Activated T-helper 1 cell treated with anti-CD3 and anti-CD28 coated beads, Interleukin-2, amount 50 U/mL, for 16 hours (primary cell): Measurements from ENCODE around the gene AMBRA1.

Source experiments
- DNase-seq, 2 donors: peaks; one replicate each; pipeline ENCODE4 v3.0.0-alpha.2; 2020; ENCODE audit warnings: low read depth in 1 of 2, low spot score in 1 of 2

AMBRA1 gene

DNA sequence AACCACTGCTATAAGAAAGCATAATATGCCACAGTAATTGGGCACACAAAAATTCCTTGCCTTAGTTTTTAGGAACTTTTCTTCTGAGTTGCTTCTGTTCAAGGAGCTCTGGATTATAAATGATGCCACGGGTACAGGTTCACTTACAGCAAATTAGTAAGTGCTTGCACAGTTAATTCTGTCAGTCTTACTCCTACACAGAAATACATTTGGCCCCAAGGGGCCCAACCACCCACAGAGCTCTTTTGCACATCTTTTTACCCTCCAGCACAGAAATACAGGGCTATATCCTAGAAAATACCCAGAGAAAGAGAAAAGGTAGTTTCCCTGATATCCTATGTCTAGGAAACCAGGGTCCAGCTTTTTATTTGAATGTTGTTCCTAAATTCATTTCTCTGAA is 115.6 kb downstream of the AMBRA1 start:
- DNase-seq, result no peak

DNA sequence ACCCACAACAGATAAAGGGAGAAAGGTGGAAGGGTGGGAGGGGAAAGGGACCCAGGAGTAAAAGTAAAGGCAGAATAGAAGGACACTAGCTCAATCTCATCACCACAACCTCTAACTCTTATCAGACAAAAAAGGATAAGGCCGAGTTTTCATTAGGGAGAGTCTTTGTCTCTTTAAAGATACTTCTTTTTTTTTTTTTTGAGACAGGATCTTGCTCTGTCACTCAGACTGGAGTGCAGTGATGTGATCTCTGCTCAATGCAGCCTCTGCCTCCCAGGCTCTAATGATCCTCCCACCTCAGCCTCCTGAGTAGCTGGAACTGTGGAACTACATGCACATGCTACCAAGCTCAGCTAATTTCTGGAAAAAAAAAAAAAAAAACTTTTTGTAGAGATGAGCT is 116.7 kb downstream of the AMBRA1 start:
- DNase-seq, result no peak

DNA sequence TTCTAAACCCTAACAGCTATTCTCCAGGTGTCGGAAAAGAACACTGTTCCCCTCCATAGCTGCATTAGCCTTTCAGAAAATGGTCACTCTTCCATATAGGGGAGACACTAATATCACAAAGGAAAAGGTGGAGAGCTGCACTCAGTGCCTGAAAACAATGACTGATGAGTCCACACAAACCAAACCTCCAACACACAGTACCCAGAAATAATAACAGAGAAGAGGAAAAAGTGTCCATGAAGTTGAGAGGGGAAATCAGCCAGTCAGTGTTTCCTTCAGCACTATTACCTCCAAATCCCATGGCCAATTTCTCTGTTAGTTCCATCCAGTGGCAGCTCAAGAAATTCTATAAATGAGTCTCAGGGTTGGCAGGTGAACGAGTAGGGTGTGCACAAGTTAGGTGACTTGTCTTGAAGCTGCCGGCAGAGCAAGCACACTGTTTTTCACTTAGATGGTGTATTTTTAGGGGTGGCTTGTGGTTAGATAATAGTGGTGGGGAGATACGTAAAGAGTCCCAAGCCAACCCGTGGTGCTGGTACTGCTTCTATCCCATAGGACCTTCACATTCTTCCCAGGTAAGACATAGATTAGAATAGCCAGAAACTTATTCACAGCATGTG is 117.8 kb downstream of the AMBRA1 start:
- DNase-seq, result no peak

DNA sequence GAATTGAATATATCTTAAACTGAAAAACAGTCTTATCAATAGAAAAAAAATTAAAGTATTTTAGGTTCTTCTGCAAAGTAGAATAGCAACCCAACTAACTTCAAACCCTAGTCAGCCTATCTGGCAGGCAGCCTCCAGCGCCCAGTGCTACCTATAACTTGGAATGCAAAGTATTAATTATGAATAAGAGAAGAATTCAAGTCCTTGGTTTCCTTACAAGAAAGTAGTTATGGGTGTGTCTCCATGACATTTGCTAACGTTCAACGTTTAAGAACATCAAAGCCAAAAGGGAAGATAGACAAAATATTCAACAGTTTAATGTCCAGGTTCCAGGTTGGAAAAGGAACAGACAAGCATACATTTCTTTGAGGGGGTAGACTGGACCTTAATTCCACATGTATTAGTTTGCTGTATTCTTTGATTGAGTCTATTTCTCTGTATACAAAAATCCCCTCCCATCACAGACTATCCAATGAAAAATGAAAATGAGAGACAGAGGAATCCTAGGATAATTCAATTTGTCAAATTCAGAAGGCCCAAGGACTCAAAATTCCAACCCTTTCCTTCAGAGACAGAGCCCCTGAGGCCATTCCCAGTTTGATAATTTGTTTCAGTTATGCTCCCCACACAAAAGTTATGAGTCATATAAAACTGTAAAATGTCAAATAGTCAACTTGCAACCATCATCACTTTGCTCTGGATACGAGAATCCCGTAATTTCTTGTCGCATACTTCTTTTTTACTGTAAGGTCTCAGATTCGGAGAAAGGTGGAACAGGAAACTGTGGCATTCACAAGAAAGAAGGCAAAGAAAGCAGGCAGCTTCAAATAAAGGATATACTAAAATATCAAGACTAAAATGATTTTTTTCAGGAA is 118.5 kb downstream of the AMBRA1 start:
- no peak for DNase-seq

DNA sequence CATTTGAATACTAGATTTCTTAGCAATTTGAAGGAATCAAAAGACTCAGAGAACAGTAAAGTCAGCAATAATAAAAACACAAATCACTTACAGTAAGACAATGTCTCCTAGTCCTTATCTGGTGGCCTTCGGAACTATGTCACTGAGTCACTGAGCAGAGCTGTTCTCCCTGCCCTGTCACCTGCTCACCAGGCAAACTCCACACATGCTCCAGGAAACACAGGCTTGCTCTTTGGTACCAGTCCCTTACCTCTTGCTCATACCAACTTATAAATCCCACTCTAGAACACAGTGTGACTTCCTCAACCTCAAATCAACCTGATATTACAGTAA is 121.2 kb downstream of the AMBRA1 start:
- no peak for DNase-seq

DNA sequence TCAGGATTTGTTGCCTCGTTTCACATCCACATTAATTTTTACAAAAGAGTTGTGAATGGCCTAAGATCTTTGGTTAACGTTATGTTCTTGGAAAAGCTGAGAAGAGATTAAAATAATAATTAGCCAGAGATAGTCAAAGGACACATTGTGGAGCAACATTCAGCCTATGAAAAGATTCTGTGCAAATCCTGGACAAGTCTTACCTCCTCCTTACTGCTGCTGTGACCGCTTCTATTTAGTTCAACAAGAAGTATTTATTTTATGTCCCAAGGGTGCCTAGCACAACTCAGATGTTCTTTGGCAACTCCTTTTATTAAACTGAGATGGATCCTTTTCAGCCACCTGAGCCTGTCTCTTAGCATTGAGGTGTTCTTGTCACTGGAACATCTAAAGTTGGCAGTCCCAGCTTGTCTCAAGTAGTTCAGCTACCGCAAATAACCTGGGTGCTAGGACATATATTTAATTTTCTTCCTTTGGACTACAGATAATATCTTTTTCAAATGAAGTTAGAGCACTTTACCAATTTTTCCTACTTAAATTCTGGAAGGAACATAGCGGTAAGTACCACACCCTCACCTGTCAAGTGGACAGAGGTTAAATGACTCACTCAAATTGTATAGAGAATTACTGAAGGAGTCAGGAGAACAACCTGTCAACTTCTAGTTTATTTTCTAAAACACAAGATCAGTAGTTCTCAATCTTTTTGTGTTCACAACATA is 121.7 kb downstream of the AMBRA1 start:
- no peak for DNase-seq

DNA sequence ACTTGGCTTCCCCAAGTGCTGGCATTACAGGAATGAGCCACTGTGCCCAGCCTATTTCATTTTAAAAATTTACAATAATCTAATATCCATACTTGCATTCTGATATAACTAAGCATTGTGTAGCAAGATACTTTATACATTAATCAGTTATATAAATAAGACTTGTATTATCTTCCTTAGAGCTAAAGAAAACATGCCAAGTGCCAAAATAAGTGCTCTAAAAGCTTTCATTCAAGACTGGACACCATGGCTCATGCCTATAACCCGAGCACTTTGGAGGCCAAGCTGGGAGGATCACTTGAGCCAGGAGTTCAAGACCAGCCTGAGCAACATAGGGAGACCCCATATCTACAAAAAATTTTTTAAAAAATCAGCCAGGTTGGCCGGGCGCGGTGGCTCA is 123.9 kb downstream of the AMBRA1 start:
- no peak for DNase-seq

DNA sequence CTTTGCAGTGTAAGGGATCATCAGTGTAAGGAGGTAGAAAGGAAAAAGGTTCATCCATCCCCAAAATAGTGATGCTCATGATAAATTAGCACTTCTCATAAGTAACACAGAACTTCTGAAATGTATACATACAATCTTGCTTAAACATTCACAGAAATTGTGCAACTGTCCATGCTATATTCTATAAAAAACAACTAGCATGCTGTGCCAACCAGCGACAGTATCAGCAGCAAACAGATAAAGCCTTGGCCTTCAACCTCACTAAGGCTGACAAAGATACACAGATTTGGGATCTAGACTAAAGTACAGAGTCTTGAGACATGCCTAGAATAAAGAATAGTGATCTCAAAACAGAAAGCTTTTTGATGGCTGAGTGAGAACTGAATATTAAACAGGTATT is 128.1 kb downstream of the AMBRA1 start:
- no peak for DNase-seq

DNA sequence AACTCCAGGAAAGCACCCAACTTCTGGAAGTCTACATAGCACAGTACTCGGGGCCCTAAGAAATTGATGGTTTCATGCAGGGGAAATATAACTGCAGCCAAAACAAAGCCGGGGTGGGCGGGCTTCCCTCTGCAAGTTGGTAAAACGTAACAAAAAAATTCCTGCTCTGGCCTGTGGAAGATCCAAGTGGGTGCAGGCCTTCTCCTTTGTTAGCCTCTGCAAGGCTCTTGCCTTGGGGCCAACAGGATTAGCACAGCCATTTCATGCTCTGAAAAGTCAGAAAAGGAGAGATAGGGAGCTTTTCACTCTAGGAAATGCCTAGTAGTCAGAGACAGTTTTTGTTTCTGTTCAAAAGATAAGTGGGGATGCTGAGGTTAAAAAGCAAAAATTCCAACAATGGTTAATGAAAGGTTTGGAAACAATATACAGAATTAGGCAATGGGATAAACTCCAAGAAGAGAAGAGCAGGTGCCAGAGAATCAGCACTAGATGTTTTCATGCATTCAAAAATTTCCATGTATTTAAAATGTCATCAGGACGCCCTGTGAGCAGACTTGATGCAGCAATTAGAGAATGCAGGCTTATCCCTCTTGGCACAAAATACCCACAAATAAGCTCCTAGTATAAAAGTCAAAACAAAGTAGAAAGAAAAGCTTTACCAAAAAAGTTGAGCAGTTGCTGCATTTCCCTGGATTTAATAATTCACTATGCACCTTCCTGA is 130.0 kb downstream of the AMBRA1 start:
- DNase-seq, result no peak

DNA sequence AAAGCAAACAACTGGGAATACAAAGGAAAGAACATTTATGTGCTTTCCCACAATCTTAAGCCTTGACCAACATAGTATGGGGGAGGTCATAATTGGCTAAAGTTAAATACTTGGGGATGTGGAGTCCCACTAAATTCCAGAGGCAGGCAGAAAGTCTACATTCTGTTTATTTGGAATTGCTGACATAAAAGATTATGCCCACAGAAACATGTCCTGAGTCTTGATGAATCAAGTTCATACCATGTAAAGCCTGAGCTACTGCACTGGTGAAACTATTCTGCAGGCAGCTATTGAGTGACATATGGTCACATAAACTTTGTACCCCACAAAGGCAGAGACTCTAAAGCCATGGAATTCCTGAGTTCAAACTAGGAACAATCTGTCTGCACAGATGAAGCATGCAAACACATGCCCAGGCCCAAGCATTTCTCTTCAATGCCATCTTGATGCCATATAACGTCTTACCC is 132.3 kb downstream of the AMBRA1 start:
- DNase-seq, result no peak

DNA sequence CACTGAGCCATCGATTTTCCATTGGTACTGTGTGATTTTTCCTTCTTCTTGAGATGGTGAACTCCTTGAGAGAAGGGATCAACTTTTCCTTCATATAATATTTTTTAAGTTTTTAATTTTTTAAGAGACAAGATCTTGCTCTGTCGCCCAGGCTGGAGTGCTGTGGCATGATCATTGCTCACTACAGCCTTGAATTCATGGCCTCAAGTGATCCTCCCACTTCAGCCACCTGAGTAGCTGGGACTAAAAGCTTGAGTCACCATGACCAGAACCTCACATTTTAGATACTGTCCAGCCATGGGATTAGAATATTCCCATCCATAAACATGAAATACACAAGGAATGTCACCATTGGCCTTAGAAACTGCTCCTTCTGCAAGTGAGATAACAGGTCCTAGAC is 135.3 kb downstream of the AMBRA1 start:
- no peak for DNase-seq

DNA sequence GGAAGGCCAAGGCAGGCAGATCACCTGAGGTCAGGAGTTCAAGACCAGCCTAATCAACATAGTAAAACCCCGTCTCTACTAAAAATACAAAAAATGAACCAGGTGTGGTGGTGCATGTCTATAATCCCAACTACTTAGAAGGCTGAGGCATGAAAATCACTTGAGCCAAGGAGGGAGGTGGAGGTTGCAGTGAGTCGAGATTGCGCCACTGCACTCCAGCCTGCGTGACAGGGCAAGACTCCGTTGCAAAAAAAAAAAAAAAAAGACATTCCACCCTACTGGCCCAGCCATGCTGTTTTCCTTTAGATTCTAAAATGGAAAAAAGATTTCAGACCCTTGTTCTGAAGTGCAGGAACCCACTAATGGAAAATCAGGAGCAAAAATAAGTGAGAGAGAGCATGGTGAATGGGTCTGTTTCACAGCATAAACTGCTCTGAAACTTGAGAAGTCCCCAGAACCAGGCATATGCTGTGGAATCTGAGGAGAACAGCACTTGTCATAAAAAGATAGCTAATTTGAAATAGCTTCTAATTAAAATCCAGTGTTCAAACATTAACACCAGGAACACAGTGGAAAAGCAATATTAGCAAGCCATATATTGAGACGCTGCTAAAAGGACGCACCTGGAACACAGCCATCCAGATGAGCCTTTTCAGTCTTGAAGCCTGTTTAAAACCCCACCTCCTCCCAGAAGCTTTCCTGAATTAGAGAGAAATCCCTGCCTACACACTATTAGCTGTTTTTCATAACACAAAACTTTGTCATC is 136.0 kb downstream of the AMBRA1 start:
- no peak for DNase-seq

DNA sequence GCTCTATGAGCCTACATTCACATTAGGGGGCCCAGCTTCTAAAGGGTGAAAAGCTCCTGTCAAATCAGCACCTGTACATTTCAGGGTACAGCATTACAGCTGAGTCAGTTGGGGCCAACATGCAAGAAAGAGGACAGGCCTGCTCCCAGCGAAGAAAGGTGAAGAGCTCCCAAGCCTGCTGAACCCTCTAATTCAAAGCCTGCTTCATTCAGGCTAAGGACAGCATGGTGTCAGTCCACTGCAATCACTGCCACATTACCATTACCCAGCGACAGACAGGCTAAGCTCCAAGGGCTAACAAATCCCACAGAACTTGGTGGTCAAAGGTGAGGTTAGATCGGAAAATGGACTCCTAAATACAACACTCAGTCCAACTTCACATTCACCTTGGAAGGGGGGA is 136.8 kb downstream of the AMBRA1 start:
- no peak for DNase-seq

DNA sequence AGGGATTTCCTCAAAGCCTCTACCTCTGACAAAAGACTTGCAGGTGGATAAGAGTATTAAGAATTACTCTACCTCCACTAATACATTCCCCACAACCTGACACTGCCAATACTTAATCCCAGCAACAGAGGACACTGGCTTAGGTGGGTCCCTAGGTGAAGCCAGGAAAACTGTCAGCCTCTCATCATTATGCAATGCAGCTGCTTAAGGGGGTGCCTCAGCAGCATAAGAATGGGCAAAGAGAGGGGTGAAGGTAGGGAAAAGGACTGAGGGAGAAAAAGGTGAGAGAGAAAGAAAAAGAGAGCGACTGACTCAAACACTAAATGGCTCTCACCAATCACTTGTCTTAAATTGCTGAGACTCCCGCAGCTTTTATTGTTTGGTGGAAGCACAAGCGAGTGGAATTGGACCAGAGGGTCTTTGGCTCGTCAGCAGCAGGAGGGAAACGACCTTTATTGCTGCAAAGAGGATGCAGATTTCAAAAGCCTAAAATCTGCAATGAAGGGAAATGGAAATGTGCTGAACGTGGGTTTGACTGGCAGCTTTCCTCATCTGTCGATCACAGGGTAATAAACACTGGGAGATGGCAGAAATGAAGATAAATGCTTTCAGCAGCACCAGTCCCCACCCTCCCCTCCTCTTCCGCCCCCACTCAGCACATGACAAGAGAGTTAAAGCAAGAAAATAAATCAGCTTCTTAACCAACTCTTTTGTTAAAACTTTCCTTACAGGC is 137.4 kb downstream of the AMBRA1 start:
- no peak for DNase-seq

DNA sequence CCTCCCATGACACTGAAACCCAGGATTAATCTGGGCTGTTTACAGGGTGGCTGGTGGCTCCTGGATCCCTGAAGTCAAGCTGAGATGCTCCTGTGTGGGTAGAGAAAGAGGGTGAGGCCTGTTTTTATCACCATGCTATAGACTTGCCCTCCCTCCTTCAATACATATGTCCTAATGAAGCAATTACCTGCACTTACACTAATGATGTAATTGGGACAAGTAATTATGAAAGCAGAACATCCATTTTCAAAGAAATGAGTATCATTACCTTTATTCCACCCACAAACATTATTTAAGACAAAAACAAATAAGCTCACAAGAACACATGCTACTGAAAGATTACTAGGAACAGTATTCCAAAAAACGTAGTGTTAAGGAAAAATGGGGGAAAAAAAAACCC is 138.0 kb downstream of the AMBRA1 start:
- no peak for DNase-seq

DNA sequence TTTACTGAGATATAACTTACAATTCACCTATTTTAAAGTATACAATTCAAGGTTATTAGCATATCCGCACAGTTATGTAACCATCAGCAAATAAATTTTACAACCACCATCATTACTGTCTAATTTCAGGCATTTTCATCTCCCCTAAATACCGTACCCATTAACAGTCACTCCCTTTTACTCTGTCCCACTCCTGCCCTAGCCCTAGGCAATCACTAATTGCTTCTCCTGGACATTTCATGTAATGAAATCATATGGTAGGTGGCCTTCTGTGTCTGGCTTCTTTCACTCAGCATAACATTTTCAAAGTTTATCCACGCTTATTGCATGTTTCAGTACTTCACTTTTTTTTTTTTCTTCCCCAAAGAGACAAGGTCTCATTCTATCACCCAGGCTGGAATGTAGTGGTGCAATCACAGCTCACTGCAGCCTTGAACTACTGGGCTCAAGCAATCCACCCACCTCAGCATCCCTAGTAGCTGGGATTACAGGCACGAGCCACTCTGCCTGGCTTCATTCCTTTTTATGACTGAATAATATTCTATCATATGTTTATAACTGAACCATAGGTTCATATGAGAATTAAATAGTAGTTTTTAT is 140.8 kb downstream of the AMBRA1 start:
- DNase-seq, result no peak

DNA sequence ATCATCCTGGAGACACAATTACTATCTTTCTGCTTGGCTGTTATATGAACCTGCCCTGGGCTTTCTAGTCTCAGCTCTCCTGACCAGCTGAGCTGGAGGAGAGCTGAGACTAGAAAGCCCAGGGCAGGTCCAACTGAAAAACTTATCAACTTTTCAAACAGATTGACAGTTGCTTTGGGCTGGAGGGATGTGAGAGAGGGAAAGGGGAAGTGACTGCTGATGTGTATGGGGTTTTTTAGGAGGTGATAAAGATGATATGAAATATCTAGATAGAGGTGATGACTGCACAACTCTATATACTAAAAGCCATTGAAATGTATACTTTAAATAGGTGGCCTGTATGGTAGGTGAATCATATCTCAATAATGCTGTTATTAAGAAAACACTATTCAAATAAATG is 142.1 kb downstream of the AMBRA1 start:
- no peak for DNase-seq

DNA sequence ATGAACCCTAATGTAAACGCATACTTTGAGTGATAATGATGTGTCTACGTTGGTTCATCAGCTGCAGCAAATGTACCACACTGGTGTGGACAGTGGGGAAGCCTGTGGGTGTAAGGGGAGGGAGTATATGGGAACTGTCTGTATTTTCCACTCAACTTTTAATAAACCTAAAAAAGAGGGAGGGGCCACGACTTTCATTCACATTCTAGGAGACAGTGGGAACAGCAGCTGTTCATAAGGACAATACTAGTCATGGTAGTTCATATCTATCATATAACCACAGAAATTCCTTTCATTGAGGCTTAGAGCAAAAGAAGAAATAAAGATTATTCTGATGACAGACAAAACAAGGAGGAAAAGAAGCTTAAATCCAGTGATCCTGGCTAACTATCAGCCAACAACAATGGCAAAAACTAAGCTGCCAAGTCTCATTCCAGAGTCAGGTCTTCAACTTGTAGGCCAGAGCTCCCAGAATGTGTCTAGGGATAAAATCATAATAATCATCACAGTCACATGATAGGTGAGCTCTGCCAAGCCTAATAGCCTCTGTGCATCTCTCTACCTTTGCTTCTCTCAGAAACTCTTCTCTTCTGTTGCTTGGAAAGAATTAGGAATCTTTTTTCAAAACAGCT is 142.9 kb downstream of the AMBRA1 start:
- no peak for DNase-seq

DNA sequence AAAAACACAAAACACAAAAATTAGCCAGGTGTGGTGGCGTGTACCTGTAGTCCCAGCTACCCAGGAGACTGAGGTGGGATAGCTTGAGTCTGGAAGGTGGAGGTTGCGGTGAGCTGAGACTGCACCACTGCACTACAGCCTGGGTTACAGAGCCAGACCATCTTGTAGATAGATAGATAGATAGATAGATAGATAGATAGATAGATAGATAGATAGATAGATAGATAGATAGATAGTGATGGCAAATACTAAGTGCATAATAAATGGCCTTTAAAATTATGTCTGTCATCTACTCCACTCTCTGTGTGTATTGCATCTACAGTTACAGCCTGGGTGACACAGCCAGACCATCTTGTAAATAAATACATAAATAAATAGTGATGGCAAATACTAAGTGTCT is 146.3 kb downstream of the AMBRA1 start:
- no peak for DNase-seq
